Measurements from ENCODE around the gene ACTN4.

GRCh38 chr19:38697641-38698071 is 50.2 kb downstream of the ACTN4 start:
- no peak for TF ChIP-seq EZH2 (IDR thresholded peaks at IDR 0.05; ENCODE audit: borderline replicate concordance, insufficient read depth, low read depth, low read length, poor library complexity, severe bottlenecking)
- TF ChIP-seq, protein P1, sequence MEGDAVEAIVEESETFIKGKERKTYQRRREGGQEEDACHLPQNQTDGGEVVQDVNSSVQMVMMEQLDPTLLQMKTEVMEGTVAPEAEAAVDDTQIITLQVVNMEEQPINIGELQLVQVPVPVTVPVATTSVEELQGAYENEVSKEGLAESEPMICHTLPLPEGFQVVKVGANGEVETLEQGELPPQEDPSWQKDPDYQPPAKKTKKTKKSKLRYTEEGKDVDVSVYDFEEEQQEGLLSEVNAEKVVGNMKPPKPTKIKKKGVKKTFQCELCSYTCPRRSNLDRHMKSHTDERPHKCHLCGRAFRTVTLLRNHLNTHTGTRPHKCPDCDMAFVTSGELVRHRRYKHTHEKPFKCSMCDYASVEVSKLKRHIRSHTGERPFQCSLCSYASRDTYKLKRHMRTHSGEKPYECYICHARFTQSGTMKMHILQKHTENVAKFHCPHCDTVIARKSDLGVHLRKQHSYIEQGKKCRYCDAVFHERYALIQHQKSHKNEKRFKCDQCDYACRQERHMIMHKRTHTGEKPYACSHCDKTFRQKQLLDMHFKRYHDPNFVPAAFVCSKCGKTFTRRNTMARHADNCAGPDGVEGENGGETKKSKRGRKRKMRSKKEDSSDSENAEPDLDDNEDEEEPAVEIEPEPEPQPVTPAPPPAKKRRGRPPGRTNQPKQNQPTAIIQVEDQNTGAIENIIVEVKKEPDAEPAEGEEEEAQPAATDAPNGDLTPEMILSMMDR (IDR thresholded peaks at IDR 0.05) = no peak

All from B cell (primary cell).